Measurements from ENCODE around the gene TMEM131. TPM values are rescaled to one million over a fixed set of nuclear protein-coding genes. Genes with fewer than 3 reads are reported as not detected.

TMEM131 gene
- total and polyA plus RNA-seq, 2 experiments from 2014 or later, result 9.2 to 22.7 TPM

DNA sequence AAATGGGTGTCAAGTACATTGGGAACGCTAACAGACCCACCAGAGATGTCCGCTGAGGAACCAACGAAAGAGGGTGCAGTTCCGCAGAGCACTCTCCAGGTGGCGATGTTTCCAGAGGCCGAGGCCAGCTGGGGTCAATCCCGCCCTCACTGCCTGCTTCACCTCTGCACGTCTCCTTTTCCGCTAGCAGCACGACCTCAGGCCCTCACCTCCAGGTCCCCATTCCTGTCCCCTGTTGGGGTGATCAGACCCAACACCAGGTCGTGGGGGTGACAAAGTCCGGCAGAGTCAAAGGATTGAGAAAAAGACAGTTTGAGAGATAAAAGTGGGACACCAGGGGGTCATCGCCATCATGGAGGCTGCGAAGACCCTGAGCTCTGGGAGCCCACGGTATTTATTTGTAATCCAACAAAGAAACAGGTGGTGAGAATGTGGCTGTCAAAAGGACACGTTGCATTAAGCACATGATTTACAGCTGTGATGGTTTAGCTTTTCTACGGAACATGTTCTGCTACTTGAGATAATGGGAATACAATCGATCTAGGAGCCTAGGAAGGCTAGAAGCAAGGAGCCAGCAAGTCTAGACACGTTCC is 255.1 kb downstream of the TMEM131 start:
- no peaks in the 10 kb centered on the region for H3K79me2 ChIP-seq (replicated peaks; ENCODE audit: insufficient read depth)
- no peaks in the 10 kb centered on the region for H3K36me3 ChIP-seq (ENCODE audit: insufficient read depth)
- ATAC-seq (peak; percentile 81), DNase-seq (ENCODE audit: low spot score) (peak; percentile 88)
- Mint-ChIP-seq H3K4me1 (peaks cover 4% of the 10 kb centered on the region; the same call in 2 of the 3 replicates), H3K4me3 (no peak overlapping the region), H3K27ac (no peak overlapping the region; the same call in 1 of the 2 replicates), H3K9me3 (no peaks in the 10 kb centered on the region), H3K27me3 (ENCODE audit: insufficient read depth, low read depth, poor library complexity) (peaks cover 21% of the 10 kb centered on the region), H3K36me3 (ENCODE audit: low read depth) (no peaks in the 10 kb centered on the region; the same call in 2 of the 3 replicates)
- H2AFZ ChIP-seq, result peak overlapping the region; percentile 39; the same call in 1 of the 2 replicates
- H3K4me3 ChIP-seq, result no peak overlapping the region
- H3K27me3 ChIP-seq (ENCODE audit: insufficient read depth), result no peaks in the 10 kb centered on the region
- H4K20me1 ChIP-seq (replicated peaks; ENCODE audit: insufficient read depth), result no peaks in the 10 kb centered on the region
- no peak overlapping the region for H3K27ac ChIP-seq (ENCODE audit: low read depth)
- H3K4me2 ChIP-seq, result no peak overlapping the region
- H3K4me1 ChIP-seq (ENCODE audit: insufficient read depth), result no peaks in the 10 kb centered on the region
- 0 out of 2 replicates have a peak, but pooled peaks cover 4% of the 10 kb centered on the region for H3K9me2 ChIP-seq (ENCODE audit: insufficient read depth)
- TF ChIP-seq EZH2 (IDR thresholded peaks at IDR 0.05; ENCODE audit: low read depth, unreplicated experiment) (no peak), JUNB (IDR thresholded peaks at IDR 0.05; ENCODE audit: unreplicated experiment) (no peak), STAT1 (IDR thresholded peaks at IDR 0.05; ENCODE audit: unreplicated experiment) (no peak), NANOG (IDR thresholded peaks at IDR 0.05; ENCODE audit: borderline replicate concordance) (no peak)
- TF ChIP-seq, protein P1, sequence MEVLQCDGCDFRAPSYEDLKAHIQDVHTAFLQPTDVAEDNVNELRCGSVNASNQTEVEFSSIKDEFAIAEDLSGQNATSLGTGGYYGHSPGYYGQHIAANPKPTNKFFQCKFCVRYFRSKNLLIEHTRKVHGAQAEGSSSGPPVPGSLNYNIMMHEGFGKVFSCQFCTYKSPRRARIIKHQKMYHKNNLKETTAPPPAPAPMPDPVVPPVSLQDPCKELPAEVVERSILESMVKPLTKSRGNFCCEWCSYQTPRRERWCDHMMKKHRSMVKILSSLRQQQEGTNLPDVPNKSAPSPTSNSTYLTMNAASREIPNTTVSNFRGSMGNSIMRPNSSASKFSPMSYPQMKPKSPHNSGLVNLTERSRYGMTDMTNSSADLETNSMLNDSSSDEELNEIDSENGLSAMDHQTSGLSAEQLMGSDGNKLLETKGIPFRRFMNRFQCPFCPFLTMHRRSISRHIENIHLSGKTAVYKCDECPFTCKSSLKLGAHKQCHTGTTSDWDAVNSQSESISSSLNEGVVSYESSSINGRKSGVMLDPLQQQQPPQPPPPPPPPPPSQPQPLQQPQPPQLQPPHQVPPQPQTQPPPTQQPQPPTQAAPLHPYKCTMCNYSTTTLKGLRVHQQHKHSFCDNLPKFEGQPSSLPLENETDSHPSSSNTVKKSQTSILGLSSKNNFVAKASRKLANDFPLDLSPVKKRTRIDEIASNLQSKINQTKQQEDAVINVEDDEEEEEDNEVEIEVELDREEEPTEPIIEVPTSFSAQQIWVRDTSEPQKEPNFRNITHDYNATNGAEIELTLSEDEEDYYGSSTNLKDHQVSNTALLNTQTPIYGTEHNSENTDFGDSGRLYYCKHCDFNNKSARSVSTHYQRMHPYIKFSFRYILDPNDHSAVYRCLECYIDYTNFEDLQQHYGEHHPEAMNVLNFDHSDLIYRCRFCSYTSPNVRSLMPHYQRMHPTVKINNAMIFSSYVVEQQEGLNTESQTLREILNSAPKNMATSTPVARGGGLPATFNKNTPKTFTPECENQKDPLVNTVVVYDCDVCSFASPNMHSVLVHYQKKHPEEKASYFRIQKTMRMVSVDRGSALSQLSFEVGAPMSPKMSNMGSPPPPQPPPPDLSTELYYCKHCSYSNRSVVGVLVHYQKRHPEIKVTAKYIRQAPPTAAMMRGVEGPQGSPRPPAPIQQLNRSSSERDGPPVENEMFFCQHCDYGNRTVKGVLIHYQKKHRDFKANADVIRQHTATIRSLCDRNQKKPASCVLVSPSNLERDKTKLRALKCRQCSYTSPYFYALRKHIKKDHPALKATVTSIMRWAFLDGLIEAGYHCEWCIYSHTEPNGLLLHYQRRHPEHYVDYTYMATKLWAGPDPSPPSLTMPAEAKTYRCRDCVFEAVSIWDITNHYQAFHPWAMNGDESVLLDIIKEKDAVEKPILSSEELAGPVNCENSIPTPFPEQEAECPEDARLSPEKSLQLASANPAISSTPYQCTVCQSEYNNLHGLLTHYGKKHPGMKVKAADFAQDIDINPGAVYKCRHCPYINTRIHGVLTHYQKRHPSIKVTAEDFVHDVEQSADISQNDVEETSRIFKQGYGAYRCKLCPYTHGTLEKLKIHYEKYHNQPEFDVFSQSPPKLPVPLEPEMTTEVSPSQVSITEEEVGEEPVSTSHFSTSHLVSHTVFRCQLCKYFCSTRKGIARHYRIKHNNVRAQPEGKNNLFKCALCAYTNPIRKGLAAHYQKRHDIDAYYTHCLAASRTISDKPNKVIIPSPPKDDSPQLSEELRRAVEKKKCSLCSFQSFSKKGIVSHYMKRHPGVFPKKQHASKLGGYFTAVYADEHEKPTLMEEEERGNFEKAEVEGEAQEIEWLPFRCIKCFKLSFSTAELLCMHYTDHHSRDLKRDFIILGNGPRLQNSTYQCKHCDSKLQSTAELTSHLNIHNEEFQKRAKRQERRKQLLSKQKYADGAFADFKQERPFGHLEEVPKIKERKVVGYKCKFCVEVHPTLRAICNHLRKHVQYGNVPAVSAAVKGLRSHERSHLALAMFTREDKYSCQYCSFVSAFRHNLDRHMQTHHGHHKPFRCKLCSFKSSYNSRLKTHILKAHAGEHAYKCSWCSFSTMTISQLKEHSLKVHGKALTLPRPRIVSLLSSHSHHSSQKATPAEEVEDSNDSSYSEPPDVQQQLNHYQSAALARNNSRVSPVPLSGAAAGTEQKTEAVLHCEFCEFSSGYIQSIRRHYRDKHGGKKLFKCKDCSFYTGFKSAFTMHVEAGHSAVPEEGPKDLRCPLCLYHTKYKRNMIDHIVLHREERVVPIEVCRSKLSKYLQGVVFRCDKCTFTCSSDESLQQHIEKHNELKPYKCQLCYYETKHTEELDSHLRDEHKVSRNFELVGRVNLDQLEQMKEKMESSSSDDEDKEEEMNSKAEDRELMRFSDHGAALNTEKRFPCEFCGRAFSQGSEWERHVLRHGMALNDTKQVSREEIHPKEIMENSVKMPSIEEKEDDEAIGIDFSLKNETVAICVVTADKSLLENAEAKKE (CRISPR knock-in tag; IDR thresholded peaks at IDR 0.05), result no peak
- TF ChIP-seq, protein P2, sequence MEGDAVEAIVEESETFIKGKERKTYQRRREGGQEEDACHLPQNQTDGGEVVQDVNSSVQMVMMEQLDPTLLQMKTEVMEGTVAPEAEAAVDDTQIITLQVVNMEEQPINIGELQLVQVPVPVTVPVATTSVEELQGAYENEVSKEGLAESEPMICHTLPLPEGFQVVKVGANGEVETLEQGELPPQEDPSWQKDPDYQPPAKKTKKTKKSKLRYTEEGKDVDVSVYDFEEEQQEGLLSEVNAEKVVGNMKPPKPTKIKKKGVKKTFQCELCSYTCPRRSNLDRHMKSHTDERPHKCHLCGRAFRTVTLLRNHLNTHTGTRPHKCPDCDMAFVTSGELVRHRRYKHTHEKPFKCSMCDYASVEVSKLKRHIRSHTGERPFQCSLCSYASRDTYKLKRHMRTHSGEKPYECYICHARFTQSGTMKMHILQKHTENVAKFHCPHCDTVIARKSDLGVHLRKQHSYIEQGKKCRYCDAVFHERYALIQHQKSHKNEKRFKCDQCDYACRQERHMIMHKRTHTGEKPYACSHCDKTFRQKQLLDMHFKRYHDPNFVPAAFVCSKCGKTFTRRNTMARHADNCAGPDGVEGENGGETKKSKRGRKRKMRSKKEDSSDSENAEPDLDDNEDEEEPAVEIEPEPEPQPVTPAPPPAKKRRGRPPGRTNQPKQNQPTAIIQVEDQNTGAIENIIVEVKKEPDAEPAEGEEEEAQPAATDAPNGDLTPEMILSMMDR (conservative IDR thresholded peaks at IDR 0.05; ENCODE audit: low read depth in 2 of 2), result peak; percentile 75 to 87
- H3F3A ChIP-seq (replicated peaks; ENCODE audit: low read depth), result no peaks in the 10 kb centered on the region
